MM.1S (cell line): Measurements from ENCODE around the gene RAI1.

Experiments
- EZH2phosphoT487 ChIP-seq: fragments of 300-600 bp; sonication (generic); IDR thresholded peaks from 2 replicates; pipeline ENCODE4 v1.6.1; 2018; ENCODE audit warnings: antibody characterized with exemption, low read length
- TF ChIP-seq, protein P1 (sequence below): fragments of 300-600 bp; sonication (generic); IDR thresholded peaks from 2 replicates; pipeline ENCODE4 v1.5.1; 2016; ENCODE audit warnings: antibody characterized with exemption, low read length, mixed read lengths

DNA sequence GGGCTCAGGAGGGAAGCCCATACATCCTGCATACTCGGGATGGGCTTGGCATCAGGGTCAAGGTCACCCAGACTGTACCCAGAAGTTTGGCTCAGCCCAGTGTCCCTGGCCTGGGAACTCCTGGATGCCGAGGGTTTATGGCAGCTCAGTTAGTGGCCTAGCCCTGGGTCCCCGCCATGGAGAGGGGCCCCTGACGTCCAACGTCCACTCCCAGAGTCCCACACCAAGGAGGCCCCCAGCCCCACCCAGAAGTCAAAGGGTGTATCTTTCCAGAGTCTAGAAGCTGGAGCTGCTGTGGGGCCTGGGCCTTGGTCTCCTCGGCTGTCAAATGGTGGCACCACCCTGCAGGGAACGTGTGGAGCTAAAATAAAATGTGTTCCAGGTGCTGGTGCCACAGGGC lies 79.1 kb downstream of the RAI1 start:
- TF ChIP-seq, protein P1, sequence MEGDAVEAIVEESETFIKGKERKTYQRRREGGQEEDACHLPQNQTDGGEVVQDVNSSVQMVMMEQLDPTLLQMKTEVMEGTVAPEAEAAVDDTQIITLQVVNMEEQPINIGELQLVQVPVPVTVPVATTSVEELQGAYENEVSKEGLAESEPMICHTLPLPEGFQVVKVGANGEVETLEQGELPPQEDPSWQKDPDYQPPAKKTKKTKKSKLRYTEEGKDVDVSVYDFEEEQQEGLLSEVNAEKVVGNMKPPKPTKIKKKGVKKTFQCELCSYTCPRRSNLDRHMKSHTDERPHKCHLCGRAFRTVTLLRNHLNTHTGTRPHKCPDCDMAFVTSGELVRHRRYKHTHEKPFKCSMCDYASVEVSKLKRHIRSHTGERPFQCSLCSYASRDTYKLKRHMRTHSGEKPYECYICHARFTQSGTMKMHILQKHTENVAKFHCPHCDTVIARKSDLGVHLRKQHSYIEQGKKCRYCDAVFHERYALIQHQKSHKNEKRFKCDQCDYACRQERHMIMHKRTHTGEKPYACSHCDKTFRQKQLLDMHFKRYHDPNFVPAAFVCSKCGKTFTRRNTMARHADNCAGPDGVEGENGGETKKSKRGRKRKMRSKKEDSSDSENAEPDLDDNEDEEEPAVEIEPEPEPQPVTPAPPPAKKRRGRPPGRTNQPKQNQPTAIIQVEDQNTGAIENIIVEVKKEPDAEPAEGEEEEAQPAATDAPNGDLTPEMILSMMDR = no peak
- TF ChIP-seq EZH2phosphoT487 = no peak
